ENCODE measurements around the gene NOD2. TPM values are rescaled to one million over a fixed set of nuclear protein-coding genes. Genes with fewer than 3 reads are reported as not detected.

NOD2 gene
- total RNA-seq, 1 experiment from 2014 or later, result not detected

GRCh38 chr16:50666658-50667496 is 26.5 kb upstream of the NOD2 start:
- Histone ChIP-seq H3K27me3 (no peaks in the 10 kb centered on the region), H3K9me3 (peaks cover 2% of the 10 kb centered on the region; the same call in 1 of the 2 replicates), H3K36me3 (no peaks in the 10 kb centered on the region), H3K4me3 (no peak overlapping the region)
- DNase-seq, result no peak

- no peak for DNase-seq
- Histone ChIP-seq H3K27me3 (no peaks in the 10 kb centered on the region), H3K9me3 (peaks cover 2% of the 10 kb centered on the region; the same call in 1 of the 2 replicates), H3K4me3 (no peak overlapping the region), H3K36me3 (no peaks in the 10 kb centered on the region)
These were observed 25.7 kb upstream of the NOD2 start for GRCh38 chr16:50667497-50668367.

GRCh38 chr16:50668368-50669008 is 24.9 kb upstream of the NOD2 start:
- Histone ChIP-seq H3K4me3 (no peak overlapping the region), H3K27me3 (no peaks in the 10 kb centered on the region), H3K36me3 (no peaks in the 10 kb centered on the region), H3K9me3 (peaks cover 2% of the 10 kb centered on the region; the same call in 1 of the 2 replicates)
- no peak for DNase-seq

GRCh38 chr16:50669741-50670140 is 23.7 kb upstream of the NOD2 start:
- DNase-seq, result no peak

GRCh38 chr16:50670476-50670875 is 22.9 kb upstream of the NOD2 start:
- Histone ChIP-seq H3K9me3 (peaks cover 2% of the 10 kb centered on the region; the same call in 1 of the 2 replicates), H3K4me3 (no peak overlapping the region), H3K36me3 (no peaks in the 10 kb centered on the region), H3K27me3 (no peaks in the 10 kb centered on the region)
- DNase-seq, result no peak

More at GRCh38 chr16:50669741-50670140, 23.7 kb upstream of the NOD2 start:
- H3K27me3 ChIP-seq, result no peaks in the 10 kb centered on the region
- no peak overlapping the region for H3K4me3 ChIP-seq
- no peaks in the 10 kb centered on the region for H3K36me3 ChIP-seq
- H3K9me3 ChIP-seq, result peaks cover 2% of the 10 kb centered on the region; the same call in 1 of the 2 replicates

- Histone ChIP-seq H3K27me3 (no peaks in the 10 kb centered on the region), H3K9me3 (peaks cover 2% of the 10 kb centered on the region; the same call in 1 of the 2 replicates), H3K36me3 (no peaks in the 10 kb centered on the region), H3K4me3 (no peak overlapping the region)
- no peak for DNase-seq
These were observed 21.7 kb upstream of the NOD2 start for GRCh38 chr16:50671644-50672260.

GRCh38 chr16:50673496-50674275 is 19.7 kb upstream of the NOD2 start:
- Histone ChIP-seq H3K36me3 (no peaks in the 10 kb centered on the region), H3K9me3 (peaks cover 2% of the 10 kb centered on the region; the same call in 1 of the 2 replicates), H3K4me3 (no peak overlapping the region), H3K27me3 (no peaks in the 10 kb centered on the region)
- no peak for DNase-seq

- no peak for DNase-seq
- H3K9me3 ChIP-seq, result peaks cover 2% of the 10 kb centered on the region; the same call in 1 of the 2 replicates
These were observed 18.6 kb upstream of the NOD2 start for GRCh38 chr16:50674831-50675230.

GRCh38 chr16:50675686-50676610 is 17.5 kb upstream of the NOD2 start:
- Histone ChIP-seq H3K4me3 (no peak overlapping the region), H3K36me3 (no peaks in the 10 kb centered on the region), H3K9me3 (peaks cover 2% of the 10 kb centered on the region; the same call in 1 of the 2 replicates), H3K27me3 (no peaks in the 10 kb centered on the region)
- no peak for DNase-seq

More at GRCh38 chr16:50674831-50675230, 18.6 kb upstream of the NOD2 start:
- H3K27me3 ChIP-seq, result no peaks in the 10 kb centered on the region
- H3K4me3 ChIP-seq, result no peak overlapping the region
- H3K36me3 ChIP-seq, result no peaks in the 10 kb centered on the region

- peaks cover 2% of the 10 kb centered on the region; the same call in 1 of the 2 replicates for H3K9me3 ChIP-seq
- no peak overlapping the region for H3K4me3 ChIP-seq
- H3K36me3 ChIP-seq, result no peaks in the 10 kb centered on the region
- H3K27me3 ChIP-seq, result no peaks in the 10 kb centered on the region
- DNase-seq, result no peak
These were observed 16.7 kb upstream of the NOD2 start for GRCh38 chr16:50676684-50677225.

- H3K27me3 ChIP-seq, result no peaks in the 10 kb centered on the region
- no peaks in the 10 kb centered on the region for H3K9me3 ChIP-seq
- DNase-seq, result no peak
- no peak overlapping the region for H3K4me3 ChIP-seq
- H3K36me3 ChIP-seq, result no peaks in the 10 kb centered on the region
These were observed 16.1 kb upstream of the NOD2 start for GRCh38 chr16:50677351-50677750.

- Histone ChIP-seq H3K27me3 (no peaks in the 10 kb centered on the region), H3K9me3 (no peaks in the 10 kb centered on the region), H3K36me3 (no peaks in the 10 kb centered on the region), H3K4me3 (no peak overlapping the region)
- no peak for DNase-seq
These were observed 14.9 kb upstream of the NOD2 start for GRCh38 chr16:50678531-50678930.

- DNase-seq, result no peak
These were observed 14.1 kb upstream of the NOD2 start for GRCh38 chr16:50679266-50679665.

GRCh38 chr16:50679676-50680555 is 13.5 kb upstream of the NOD2 start:
- DNase-seq, result no peak
- H3K27me3 ChIP-seq, result no peaks in the 10 kb centered on the region
- no peaks in the 10 kb centered on the region for H3K36me3 ChIP-seq
- no peaks in the 10 kb centered on the region for H3K9me3 ChIP-seq
- H3K4me3 ChIP-seq, result no peak overlapping the region

More at GRCh38 chr16:50679266-50679665, 14.1 kb upstream of the NOD2 start:
- no peak overlapping the region for H3K4me3 ChIP-seq
- no peaks in the 10 kb centered on the region for H3K9me3 ChIP-seq
- H3K36me3 ChIP-seq, result no peaks in the 10 kb centered on the region
- no peaks in the 10 kb centered on the region for H3K27me3 ChIP-seq

All from MG63 (cell line).